HEK293 (cell line): ENCODE measurements around the gene LRRC70.

Source experiments
- KLF10 ChIP-seq: fragments of 450-650 bp; IDR thresholded peaks from 2 replicates; pipeline ENCODE4 v1.5.1; 2018; ENCODE audit warnings: missing biosample characterization, mild to moderate bottlenecking, missing genetic modification characterization
- SETDB1 ChIP-seq: IDR thresholded peaks from one replicate; pipeline ENCODE4 v1.6.1; 2017; ENCODE audit warnings: mild to moderate bottlenecking, low read length, moderate library complexity, mixed read lengths; ENCODE audit not compliant: insufficient read length
- ZBTB49 ChIP-seq: fragments of 450-650 bp; formaldehyde crosslinking; IDR thresholded peaks from 2 replicates; pipeline ENCODE4 v1.5.1; 2016; ENCODE audit warnings: missing biosample characterization, missing genetic modification characterization, low read depth
- ZNF121 ChIP-seq: fragments of 450-650 bp; formaldehyde crosslinking; IDR thresholded peaks from 2 replicates; pipeline ENCODE4 v1.5.1; 2016; ENCODE audit warnings: missing biosample characterization, missing genetic modification characterization
- ZNF138 ChIP-seq: fragments of 450-650 bp; formaldehyde crosslinking; IDR thresholded peaks from 2 replicates; pipeline ENCODE4 v1.5.1; 2016; ENCODE audit warnings: missing biosample characterization, missing genetic modification characterization, borderline replicate concordance
- ZNF175 ChIP-seq: fragments of 450-650 bp; formaldehyde crosslinking; IDR thresholded peaks from 2 replicates; pipeline ENCODE4 v1.5.1; 2016; ENCODE audit warnings: missing biosample characterization, missing genetic modification characterization
- ZNF18 ChIP-seq: fragments of 450-650 bp; formaldehyde crosslinking; IDR thresholded peaks from 2 replicates; pipeline ENCODE4 v1.5.1; 2016; ENCODE audit warnings: missing biosample characterization, missing genetic modification characterization
- ZNF274 ChIP-seq, 2 experiments: fragments of 200-500 bp in 1 of 2; fragments of 450-650 bp in 1 of 2; sonication (Bioruptor generic) in 1 of 2; formaldehyde crosslinking in 1 of 2; IDR thresholded peaks; 2 replicates each; pipeline versions ENCODE4 v1.5.1 to v1.6.1; 2014 to 2016; ENCODE audit warnings: borderline replicate concordance in 1 of 2, inconsistent platforms in 1 of 2, low read length in 1 of 2, missing biosample characterization in 1 of 2, missing genetic modification characterization in 1 of 2
- ZNF280D ChIP-seq: fragments of 450-650 bp; formaldehyde crosslinking; IDR thresholded peaks from 2 replicates; pipeline ENCODE4 v1.5.1; 2016; ENCODE audit warnings: missing biosample characterization, missing genetic modification characterization
- ZNF302 ChIP-seq: fragments of 450-650 bp; formaldehyde crosslinking; IDR thresholded peaks from 2 replicates; pipeline ENCODE4 v1.5.1; 2016; ENCODE audit warnings: missing biosample characterization, missing genetic modification characterization, low read depth
- ZNF398 ChIP-seq: fragments of 450-650 bp; formaldehyde crosslinking; IDR thresholded peaks from 2 replicates; pipeline ENCODE4 v1.5.1; 2017; ENCODE audit warnings: missing biosample characterization, missing genetic modification characterization
- ZNF585B ChIP-seq: fragments of 450-650 bp; formaldehyde crosslinking; IDR thresholded peaks from 2 replicates; pipeline ENCODE4 v1.5.1; 2016; ENCODE audit warnings: missing biosample characterization, missing genetic modification characterization
- ZNF670 ChIP-seq: fragments of 450-650 bp; formaldehyde crosslinking; IDR thresholded peaks from 2 replicates; pipeline ENCODE4 v1.5.1; 2016; ENCODE audit warnings: missing biosample characterization, missing genetic modification characterization, low read depth

GRCh38 chr5:62561896-62562295, 16.7 kb upstream of the LRRC70 start:
- TF ChIP-seq ZNF18 (tag by site-specific recombination) (no peak), ZNF585B (tag by site-specific recombination) (no peak), ZNF175 (tag by site-specific recombination) (no peak), ZNF670 (tag by site-specific recombination) (no peak), ZNF398 (no peak), SETDB1 (no peak), ZBTB49 (no peak), ZNF280D (no peak), KLF10 (tag by site-specific recombination) (no peak), ZNF121 (no peak), ZNF274 (IDR thresholded peaks at IDR 0.05; ENCODE audit: low read length) (no peak), ZNF274 (tag by site-specific recombination; IDR thresholded peaks at IDR 0.05; ENCODE audit: borderline replicate concordance) (no peak), ZNF138 (tag by site-specific recombination) (no peak), ZNF302 (tag by site-specific recombination) (no peak)
